Breast epithelium (tissue), 3 donors: ENCODE data around the gene DGKA.

Experiments used
- CTCF ChIP-seq, 3 donors: fragments of 450-650 bp; IDR thresholded peaks; one replicate each; pipeline ENCODE4 v1.5.1; 2016 to 2017; ENCODE audit warnings: antibody characterized with exemption in 3 of 3, mild to moderate bottlenecking in 3 of 3, moderate library complexity in 3 of 3
- POLR2A ChIP-seq: fragments of 450-650 bp; IDR thresholded peaks from one replicate; pipeline ENCODE4 v1.6.1; 2016; ENCODE audit warnings: antibody characterized with exemption, mild to moderate bottlenecking, moderate library complexity
- POLR2AphosphoS5 ChIP-seq, 3 donors: sonication (generic); formaldehyde crosslinking; IDR thresholded peaks; one replicate each; pipeline ENCODE4 v1.6.1; 2017; ENCODE audit warnings: antibody characterized with exemption in 3 of 3

- TF ChIP-seq POLR2A = no peak
- TF ChIP-seq CTCF (IDR thresholded peaks at IDR 0.05) = no peak
- no peak for TF ChIP-seq POLR2AphosphoS5 (IDR thresholded peaks at IDR 0.05)
These were observed 1.6 kb upstream of the DGKA start for GRCh38 chr12:55929306-55929791.
